ENCODE measurements around the gene TSPAN9.

DNA sequence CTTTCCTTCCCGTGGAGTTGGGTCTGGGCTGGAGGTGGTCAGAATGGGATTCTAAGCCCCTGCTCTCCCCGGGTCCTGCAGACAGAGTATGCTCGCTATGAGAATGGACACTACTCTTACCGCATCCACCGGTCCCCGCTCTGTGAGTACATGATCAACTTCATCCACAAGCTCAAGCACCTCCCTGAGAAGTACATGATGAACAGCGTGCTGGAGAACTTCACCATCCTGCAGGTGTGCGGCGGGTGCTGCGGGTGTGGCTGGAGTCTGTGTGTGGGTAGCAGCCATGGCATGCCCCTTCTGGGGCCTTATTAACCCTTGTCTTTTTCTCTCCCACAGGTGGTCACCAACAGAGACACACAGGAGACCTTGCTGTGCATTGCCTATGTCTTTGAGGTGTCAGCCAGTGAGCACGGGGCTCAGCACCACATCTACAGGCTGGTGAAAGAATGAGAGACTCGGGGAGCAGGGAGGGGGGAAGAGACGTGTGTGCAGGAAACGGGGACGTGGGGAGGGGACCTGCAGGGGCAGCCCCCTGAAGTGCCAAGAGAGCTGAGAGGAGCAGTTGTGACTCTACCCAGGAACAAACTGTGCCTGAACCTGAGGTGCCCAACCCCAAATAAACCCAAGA is 37.0 kb upstream of the TSPAN9 start:
- TF ChIP-seq POLR2AphosphoS5 (IDR thresholded peaks at IDR 0.05; ENCODE audit: low read depth, low read length) (no peak), SIN3A (IDR thresholded peaks at IDR 0.05; ENCODE audit: borderline replicate concordance, insufficient read depth, low read length) (no peak), TAF1 (IDR thresholded peaks at IDR 0.05; ENCODE audit: borderline replicate concordance, insufficient read depth, low read length) (no peak), REST (IDR thresholded peaks at IDR 0.05; ENCODE audit: insufficient read depth in 1 of 2, low read depth in 2 of 2, low read length in 2 of 2) (no peak), FOXP2 (optimal IDR thresholded peaks at IDR 0.05; ENCODE audit: borderline replicate concordance, extremely low read depth, extremely low read length, insufficient read depth) (no peak)
